Ectodermal cell (in vitro differentiated cells): Measurements from ENCODE around the gene FAM20C.
"Not testable (repeated sequence)": the region's sequence is repeated elsewhere in the genome, so short reads cannot be mapped to it uniquely, and the experiment has no call there.

ENCODE experiments used
- H3K27ac ChIP-seq: 2 replicates; pipeline ENCODE4 v1.7.0; 2013; ENCODE audit warnings: mild to moderate bottlenecking, low read depth, low read length; ENCODE audit not compliant: insufficient read depth, poor library complexity, severe bottlenecking
- H3K27me3 ChIP-seq: 2 replicates; pipeline ENCODE4 v1.7.0; 2013; ENCODE audit warnings: mild to moderate bottlenecking, low read length; ENCODE audit not compliant: insufficient read depth, control insufficient read depth, poor library complexity, severe bottlenecking
- H3K36me3 ChIP-seq: one replicate; pipeline ENCODE4 v1.7.0; 2013; ENCODE audit warnings: low read length; ENCODE audit not compliant: control insufficient read depth, insufficient read depth
- H3K4me1 ChIP-seq: one replicate; pipeline ENCODE4 v1.7.0; 2013; ENCODE audit warnings: low read length; ENCODE audit not compliant: control insufficient read depth, insufficient read depth
- H3K4me3 ChIP-seq: 2 replicates; pipeline ENCODE4 v1.7.0; 2013; ENCODE audit warnings: low read depth, low read length, control low read depth; ENCODE audit not compliant: insufficient read depth
- H3K9me3 ChIP-seq: 2 replicates; pipeline ENCODE4 v1.7.0; 2013; ENCODE audit warnings: mild to moderate bottlenecking, low read length, moderate library complexity; ENCODE audit not compliant: control insufficient read depth
- WGBS, 2 experiments: methylation state at CpG; one replicate each; pipeline ENCODE4 v1.1.7; 2013; ENCODE audit warnings: missing lambda C conversion rate in 2 of 2; 5-methylcytosine and 5-hydroxymethylcytosine counted together

The FAM20C gene

DNA sequence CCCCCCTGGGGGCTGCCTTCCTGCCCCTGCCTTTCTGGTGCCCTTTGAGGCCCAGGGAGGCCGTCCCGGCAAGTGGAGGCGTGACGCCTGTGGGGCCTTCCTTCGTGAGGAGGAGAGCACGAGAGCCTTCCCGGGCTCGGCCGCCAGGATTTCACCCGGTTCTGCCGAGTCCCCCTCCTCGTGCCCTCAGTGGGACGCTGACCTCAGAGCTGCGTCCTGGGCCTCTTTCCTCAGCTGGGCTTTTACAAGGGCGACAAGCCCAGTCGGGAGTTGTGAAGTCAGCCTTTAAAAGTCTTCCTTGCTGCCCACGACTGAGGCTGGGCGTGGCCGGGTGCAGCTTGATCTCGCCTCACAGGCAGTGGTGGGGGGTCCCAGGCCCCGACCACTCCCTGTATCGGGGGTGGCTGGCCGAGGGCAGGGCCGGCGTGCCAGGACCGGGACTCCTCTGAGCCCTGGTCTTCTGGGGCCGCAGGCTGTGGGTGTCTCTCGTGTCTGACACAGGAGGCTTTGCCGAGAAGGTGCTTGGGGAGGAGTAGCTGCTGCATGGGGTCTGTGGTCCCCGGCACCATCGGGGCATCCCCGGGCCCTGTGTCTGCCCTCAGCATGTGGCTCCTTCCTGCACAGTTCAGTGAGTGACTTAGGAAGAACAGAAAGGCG, 41.8 kb downstream of the FAM20C start:
- 77 to 82% methylated on average over 33 of the region's 33 CpGs for WGBS, 2 experiments
- Histone ChIP-seq H3K36me3 (no peaks in the 10 kb centered on the region), H3K27ac (no peak overlapping the region), H3K4me3 (no peak overlapping the region), H3K9me3 (no peaks in the 10 kb centered on the region), H3K4me1 (peaks cover 7% of the 10 kb centered on the region), H3K27me3 (no peaks in the 10 kb centered on the region)

DNA sequence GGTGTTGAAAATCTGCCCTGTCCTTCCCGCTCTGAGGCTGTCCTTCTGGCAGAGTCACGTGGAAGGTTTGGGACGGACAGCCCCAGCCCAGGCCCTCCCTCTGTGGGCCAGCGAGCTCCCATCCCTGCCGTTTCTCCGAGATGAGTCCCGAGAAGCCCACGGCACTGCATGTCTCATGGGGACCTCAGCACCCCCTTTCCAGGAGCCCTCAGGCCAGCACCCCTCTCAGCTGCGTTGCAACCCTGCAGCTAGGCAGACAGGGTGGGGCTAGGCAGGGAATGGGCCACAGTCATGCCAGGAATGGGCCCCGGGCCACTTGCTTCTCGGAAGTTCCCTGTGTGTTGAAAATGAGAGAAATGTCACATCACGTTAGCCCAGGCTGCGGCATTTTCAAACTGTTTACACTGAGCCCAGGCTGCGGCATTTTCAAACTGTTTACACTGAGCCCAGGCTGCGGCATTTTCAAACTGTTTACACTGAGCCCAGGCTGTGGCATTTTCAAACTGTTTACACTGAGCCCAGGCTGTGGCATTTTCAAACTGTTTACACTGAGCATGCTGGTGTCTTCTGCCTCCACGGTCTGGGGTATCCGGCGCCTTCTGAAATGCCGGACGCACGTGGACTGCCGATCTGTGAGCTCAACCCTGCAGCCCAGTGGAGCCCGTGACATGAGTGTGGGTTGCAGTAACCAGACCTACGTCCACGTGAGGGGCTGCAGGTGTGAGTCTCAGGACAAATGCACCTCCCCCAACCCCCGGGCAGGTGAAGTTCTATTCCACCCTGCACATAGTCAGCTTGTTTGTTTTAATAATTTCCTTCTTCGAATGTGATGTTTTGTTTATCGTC, 42.6 kb downstream of the FAM20C start:
- Histone ChIP-seq H3K27ac (no peak overlapping the region), H3K9me3 (no peaks in the 10 kb centered on the region), H3K4me1 (peaks cover 7% of the 10 kb centered on the region), H3K4me3 (no peak overlapping the region), H3K27me3 (no peaks in the 10 kb centered on the region), H3K36me3 (no peaks in the 10 kb centered on the region)
- 93% methylated on average over 28 of the region's 28 CpGs for WGBS, 2 experiments

DNA sequence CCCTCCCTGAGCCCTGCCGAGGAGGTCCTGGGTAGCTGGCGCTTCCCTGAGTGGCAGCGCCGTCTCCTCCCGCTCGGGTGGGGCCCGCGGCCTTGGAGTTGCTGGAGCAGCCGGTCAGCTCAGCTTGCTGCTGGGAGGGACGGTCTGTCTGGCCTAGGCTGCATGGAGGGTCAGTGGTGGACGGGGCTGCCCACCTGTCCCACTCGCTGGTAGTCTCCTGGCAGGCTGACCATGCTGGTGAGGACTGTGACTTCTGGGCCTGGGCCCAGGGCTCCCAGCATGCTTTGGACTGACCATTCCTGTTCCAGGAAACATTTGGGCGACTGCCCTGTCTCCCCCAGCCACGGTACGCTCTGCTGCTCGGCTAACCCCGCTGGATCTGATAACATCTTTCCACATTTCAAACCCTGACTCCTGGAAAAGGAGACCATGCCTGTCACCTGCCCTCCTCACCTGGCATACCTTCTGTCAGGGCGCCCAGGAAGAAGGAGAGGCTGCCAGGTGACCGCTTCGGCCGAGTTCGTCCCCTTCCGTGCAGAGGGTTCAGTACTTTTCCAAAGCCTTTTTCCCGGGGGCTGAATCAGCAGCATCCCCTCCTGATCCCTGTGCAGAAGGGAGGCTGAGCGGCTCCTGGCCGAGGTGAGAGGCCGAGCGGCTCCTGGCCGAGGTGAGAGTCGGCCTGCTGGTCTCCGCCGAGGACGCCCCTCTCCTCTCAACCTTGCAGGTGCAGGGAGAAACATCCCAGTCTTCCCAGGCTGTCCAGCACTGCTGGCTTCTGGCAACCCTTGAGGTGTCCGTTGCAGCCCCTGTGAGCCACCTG, 43.4 kb downstream of the FAM20C start:
- H3K4me3 ChIP-seq = no peak overlapping the region
- 88 to 89% methylated on average over 34 of the region's 34 CpGs for WGBS, 2 experiments
- H3K27ac ChIP-seq = no peak overlapping the region
- H3K27me3 ChIP-seq = no peaks in the 10 kb centered on the region
- no peaks in the 10 kb centered on the region for H3K9me3 ChIP-seq
- H3K36me3 ChIP-seq = no peaks in the 10 kb centered on the region
- H3K4me1 ChIP-seq = peaks cover 7% of the 10 kb centered on the region

DNA sequence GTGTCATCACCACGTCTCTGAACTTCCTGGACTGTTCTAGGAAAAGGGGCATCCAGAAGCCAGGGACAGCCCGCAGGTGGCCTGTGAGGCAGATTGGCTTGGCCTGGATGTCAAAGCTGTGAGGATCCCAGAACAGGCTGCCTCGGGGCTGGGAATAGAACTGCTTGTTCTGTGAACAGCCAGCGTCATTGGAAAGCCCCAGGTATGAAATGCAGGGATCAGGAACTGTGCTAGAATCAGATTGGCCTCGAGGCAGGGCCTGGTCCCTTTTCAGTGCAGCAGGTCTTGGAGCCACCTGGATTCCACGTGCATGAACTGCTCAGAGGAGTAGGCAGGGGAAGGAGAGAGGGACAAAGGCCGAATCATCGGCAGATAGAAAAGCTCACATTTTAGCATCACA, 44.6 kb downstream of the FAM20C start:
- H3K4me1 ChIP-seq = peaks cover 7% of the 10 kb centered on the region
- H3K27me3 ChIP-seq = no peaks in the 10 kb centered on the region
- no peaks in the 10 kb centered on the region for H3K9me3 ChIP-seq
- WGBS, 2 experiments = 88 to 89% methylated on average over 8 of the region's 8 CpGs
- no peaks in the 10 kb centered on the region for H3K36me3 ChIP-seq
- no peak overlapping the region for H3K27ac ChIP-seq
- no peak overlapping the region for H3K4me3 ChIP-seq

DNA sequence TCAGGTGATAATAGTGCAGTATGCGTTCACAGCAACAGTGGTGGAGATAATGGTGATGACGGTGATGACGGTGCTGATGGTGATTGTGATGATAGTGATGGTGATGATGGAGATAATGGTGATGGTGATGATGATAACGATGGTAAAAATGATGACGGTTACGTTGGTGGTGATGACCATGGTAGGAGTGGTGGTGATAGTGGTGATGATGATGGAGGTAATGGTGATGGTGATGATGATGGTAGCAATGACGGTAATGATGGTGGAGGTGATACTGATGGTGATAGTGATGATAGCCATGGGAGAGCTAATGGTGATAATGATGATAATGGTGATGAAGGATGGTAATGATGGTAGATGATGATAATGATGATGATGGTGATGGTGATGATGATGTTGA, 45.0 kb downstream of the FAM20C start:
- no peaks in the 10 kb centered on the region for H3K27me3 ChIP-seq
- WGBS, 2 experiments = 82% methylated on average over 7 of the region's 7 CpGs
- peaks cover 7% of the 10 kb centered on the region for H3K4me1 ChIP-seq
- H3K36me3 ChIP-seq = no peaks in the 10 kb centered on the region
- no peak overlapping the region for H3K4me3 ChIP-seq
- no peak overlapping the region for H3K27ac ChIP-seq
- H3K9me3 ChIP-seq = no peaks in the 10 kb centered on the region

GRCh38 chr7:240146-240676, 47.8 kb downstream of the FAM20C start:
- no peaks in the 10 kb centered on the region for H3K4me1 ChIP-seq
- no peaks in the 10 kb centered on the region for H3K36me3 ChIP-seq
- no peaks in the 10 kb centered on the region for H3K27me3 ChIP-seq
- no peak overlapping the region for H3K4me3 ChIP-seq
- no peak overlapping the region for H3K27ac ChIP-seq
- no peaks in the 10 kb centered on the region for H3K9me3 ChIP-seq

GRCh38 chr7:240887-241421, 48.6 kb downstream of the FAM20C start:
- Histone ChIP-seq H3K4me1 (no peaks in the 10 kb centered on the region), H3K36me3 (no peaks in the 10 kb centered on the region), H3K4me3 (no peak overlapping the region), H3K9me3 (no peaks in the 10 kb centered on the region), H3K27me3 (no peaks in the 10 kb centered on the region), H3K27ac (no peak overlapping the region)
- 65 to 67% methylated on average over 16 of the region's 16 CpGs for WGBS, 2 experiments

DNA sequence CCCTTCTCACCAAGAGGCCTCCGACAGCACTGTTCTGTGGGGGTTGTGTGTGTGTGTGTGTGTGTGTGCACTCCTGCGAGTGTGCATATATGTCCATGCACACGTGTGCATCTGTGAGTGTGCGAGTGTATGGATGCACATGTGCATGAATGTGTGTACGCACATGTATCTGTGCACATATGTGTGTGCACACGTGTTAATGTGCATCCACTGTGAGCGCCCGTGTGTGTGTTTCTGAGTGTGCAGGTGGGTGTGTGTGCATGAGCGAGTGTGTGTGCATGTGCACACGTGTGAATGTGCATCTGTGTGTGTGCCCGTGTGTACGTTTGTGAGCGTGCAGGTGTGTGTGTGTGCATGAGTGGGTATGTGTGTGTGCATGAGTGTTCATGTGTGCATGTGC, 49.1 kb downstream of the FAM20C start:
- WGBS, 2 experiments = 93 to 95% methylated on average over 13 of the region's 13 CpGs
- Histone ChIP-seq H3K36me3 (no peaks in the 10 kb centered on the region), H3K27ac (no peak overlapping the region), H3K9me3 (no peaks in the 10 kb centered on the region), H3K27me3 (no peaks in the 10 kb centered on the region), H3K4me3 (no peak overlapping the region), H3K4me1 (no peaks in the 10 kb centered on the region)

- WGBS, 2 experiments = 82 to 96% methylated on average over 6 to 8 of the region's 21 CpGs
- not testable (repeated sequence) for H3K4me3 ChIP-seq, H3K4me1 ChIP-seq, H3K27ac ChIP-seq, H3K27me3 ChIP-seq, H3K36me3 ChIP-seq, H3K9me3 ChIP-seq
Observed at GRCh38 chr7:242826-243579, 50.6 kb downstream of the FAM20C start.
